VCaP (cell line): ENCODE measurements around the gene ZSWIM7.
"Not testable (repeated sequence)": the region's sequence is repeated elsewhere in the genome, so short reads cannot be mapped to it uniquely, and the experiment has no call there.

Source experiments
- H3K27ac ChIP-seq: fragments of 450-650 bp; 2 replicates; pipeline ENCODE4 v1.5.1; 2017
- TF ChIP-seq, protein P1 (sequence below): fragments of 450-650 bp; conservative IDR thresholded peaks from 2 replicates; pipeline ENCODE4 v1.5.1; 2017; ENCODE audit warnings: mild to moderate bottlenecking, moderate library complexity

ZSWIM7 gene

DNA sequence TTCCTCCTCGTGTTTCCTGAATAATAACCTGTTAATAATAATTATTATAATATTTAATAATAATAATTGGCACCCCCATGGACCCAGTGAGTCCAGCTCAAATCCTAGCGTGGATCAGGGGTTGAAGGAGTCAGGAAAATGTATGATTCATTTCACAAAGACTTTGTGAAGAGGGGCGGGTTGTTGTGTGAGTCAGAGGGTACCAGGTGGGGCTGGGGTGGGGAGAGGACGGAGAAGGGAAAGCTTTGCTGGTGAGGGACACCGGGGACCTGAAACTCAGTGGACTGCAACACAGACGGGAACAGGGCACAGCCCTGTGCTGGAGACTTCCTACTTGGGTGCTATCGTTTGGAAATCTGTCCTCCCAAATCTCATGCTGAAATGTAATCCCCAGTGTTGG is 57.7 kb downstream of the ZSWIM7 start:
- TF ChIP-seq, protein P1, sequence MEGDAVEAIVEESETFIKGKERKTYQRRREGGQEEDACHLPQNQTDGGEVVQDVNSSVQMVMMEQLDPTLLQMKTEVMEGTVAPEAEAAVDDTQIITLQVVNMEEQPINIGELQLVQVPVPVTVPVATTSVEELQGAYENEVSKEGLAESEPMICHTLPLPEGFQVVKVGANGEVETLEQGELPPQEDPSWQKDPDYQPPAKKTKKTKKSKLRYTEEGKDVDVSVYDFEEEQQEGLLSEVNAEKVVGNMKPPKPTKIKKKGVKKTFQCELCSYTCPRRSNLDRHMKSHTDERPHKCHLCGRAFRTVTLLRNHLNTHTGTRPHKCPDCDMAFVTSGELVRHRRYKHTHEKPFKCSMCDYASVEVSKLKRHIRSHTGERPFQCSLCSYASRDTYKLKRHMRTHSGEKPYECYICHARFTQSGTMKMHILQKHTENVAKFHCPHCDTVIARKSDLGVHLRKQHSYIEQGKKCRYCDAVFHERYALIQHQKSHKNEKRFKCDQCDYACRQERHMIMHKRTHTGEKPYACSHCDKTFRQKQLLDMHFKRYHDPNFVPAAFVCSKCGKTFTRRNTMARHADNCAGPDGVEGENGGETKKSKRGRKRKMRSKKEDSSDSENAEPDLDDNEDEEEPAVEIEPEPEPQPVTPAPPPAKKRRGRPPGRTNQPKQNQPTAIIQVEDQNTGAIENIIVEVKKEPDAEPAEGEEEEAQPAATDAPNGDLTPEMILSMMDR, result no peak
- no peak overlapping the region for H3K27ac ChIP-seq

DNA sequence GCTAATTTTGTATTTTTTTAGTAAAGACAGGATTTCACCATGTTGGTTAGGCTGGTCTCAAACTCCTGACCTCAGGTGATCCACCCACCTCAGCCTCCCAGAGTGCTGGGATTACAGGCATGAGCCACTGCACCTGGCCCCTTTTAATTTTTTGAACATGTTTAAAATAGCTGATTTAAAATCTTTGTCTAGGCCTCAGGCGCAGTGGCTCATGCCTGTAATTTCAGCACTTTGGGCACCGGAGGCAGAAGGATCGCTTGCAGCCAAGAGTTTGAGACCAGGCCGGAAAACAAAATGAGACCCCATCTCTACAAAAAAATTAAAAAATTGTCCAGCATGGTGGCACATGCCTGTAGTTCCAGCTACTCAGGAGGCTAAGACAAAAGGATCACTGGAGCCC is 63.0 kb downstream of the ZSWIM7 start:
- H3K27ac ChIP-seq, result not testable (repeated sequence)

DNA sequence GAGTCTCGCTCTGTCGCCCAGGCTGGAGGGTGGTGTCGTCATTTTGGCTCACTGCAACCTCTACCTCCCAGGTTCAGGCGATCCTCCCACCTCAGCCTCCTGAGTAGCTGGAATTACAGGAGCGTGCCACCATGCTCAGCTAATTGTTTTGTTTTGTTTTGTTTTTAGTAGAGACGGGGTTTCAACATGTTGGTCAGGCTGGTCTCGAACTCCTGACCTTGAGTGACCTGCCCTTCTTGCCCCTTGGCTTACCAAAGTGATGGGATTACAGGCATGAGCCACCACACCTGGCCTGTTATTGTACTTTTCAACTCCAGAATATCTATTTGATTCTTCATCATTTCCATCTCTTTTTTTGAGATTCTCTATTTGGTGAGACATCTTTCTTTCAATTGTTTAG is 63.6 kb downstream of the ZSWIM7 start:
- TF ChIP-seq, protein P1, result no peak
- H3K27ac ChIP-seq, result no peak overlapping the region

DNA sequence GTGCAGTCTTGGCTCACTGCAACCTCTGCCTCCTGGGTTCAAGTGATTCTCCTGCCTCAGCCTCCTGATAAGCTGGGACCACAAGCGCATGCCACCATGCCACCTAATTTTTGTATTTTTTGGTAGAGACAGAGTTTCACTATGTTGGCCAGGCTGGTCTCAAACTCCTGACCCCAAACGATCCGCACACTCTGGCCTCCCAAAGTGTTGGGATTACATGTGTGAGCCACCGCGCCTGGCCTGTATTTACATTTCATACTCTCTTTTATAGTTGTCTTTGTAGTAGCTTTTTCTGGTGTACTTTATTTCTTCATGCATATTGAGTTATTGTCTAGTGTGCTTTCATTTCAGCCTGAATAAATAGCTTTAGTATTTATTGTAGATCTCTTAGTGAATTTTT is 64.6 kb downstream of the ZSWIM7 start:
- TF ChIP-seq, protein P1, result no peak
- no peak overlapping the region for H3K27ac ChIP-seq

DNA sequence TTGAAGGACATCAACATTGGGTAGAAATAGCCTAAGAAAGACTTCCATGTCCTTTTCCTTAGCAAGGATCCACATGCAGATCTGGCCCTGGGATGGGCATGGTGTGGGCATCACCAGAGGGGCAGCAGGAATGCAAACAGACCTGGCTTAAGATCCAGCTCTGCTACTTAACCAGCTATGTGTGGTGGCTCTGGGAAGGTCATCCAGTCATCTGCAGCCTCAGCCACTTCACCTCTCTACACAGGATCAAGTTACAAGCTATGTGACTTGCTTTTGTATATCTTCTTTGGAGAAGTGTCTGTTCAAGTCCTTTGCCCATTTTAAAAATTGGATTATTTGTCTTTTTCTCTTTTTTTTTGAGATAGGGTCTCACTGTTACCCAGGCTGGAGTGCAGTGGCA is 68.1 kb downstream of the ZSWIM7 start:
- TF ChIP-seq, protein P1, result no peak
- H3K27ac ChIP-seq, result no peak overlapping the region

DNA sequence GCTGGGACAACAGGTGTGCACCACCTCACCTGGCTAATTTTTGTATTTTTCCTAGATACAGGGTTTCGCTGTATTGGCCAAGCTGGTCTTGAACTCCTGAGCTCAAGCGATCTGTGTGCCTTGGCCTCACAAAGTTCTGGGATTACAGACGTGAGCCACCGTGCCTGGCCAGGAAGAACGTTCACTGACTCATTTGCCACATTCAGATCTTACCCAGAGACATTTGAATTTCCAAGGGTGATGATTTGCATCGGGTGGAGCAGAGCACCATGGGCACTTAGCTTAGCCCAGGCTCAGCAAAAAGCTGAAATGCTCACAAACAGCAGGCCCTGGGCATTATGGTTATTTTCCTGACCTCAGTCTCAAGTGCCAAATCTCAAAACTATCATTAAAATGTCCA is 69.1 kb downstream of the ZSWIM7 start:
- TF ChIP-seq, protein P1, result no peak
- no peak overlapping the region for H3K27ac ChIP-seq

DNA sequence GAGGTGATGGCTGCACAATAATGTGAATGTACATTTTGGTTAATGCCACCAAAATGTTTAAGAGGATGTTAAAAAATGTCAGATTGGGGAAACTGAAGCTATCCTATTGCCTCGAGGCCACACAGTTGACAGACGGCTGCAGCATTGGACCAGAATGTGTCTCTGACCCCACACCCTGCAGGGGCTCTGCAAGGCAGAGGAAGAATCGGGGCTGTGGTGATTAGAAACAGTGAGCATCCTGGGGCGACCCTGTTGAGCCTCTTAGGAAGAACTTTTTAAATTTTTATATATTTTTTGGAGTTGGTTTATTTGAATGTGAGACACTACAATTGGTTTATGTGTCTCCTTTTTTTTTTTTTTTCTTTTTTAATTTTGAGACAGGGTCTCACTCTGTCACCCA is 69.6 kb downstream of the ZSWIM7 start:
- TF ChIP-seq, protein P1, result no peak
- no peak overlapping the region for H3K27ac ChIP-seq

DNA sequence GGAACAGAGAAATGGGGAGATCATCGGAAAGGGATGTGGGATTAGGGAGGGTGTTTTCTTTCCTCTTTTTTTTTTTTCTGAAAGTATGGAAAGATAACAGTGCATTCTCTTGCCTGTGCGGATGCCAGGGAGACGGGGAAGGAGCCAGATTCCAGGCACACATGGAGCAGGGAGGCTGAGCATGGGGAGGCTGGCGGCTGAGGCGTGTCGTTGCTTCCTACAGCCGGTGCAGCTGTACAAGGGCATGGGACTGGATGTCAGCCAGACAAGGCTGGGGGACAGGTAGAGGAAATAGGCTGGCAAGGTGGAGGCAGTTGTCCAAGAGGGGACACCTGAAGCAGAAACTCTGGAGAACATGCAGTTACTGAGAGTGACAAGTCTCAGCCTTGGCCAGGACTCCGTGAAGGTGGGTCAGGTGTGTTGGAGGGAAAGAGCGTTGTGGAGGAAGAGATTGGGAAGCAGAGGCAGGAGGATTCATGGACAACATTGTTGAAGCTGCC is 71.2 kb downstream of the ZSWIM7 start:
- H3K27ac ChIP-seq, result no peak overlapping the region

More for the DNA sequence above, 71.2 kb downstream of the ZSWIM7 start:
- TF ChIP-seq, protein P1, result no peak
